Endothelial cell (in vitro differentiated cells): ENCODE results near the gene PRF1. TPM values are rescaled to one million over a fixed set of nuclear protein-coding genes. Genes with fewer than 3 reads are reported as not detected.
"Not testable (repeated sequence)": the region's sequence is repeated elsewhere in the genome, so short reads cannot be mapped to it uniquely, and the experiment has no call there.

Experiments used
- DNase-seq: peaks from one replicate; pipeline ENCODE4 v3.0.0; 2021; ENCODE audit warnings: low spot score
- H3K27ac Mint-ChIP-seq: one replicate; pipeline ENCODE4 v1.8.0; 2021; ENCODE audit warnings: mixed read lengths, inconsistent platforms; ENCODE audit not compliant: unreplicated experiment
- H3K27me3 Mint-ChIP-seq: one replicate; pipeline ENCODE4 v1.8.0; 2021; ENCODE audit warnings: mild to moderate bottlenecking, moderate library complexity, mixed read lengths, inconsistent platforms; ENCODE audit not compliant: unreplicated experiment
- H3K36me3 Mint-ChIP-seq: one replicate; pipeline ENCODE4 v1.8.0; 2021; ENCODE audit warnings: mild to moderate bottlenecking, low read depth, mixed read lengths, inconsistent platforms; ENCODE audit not compliant: unreplicated experiment
- H3K4me1 Mint-ChIP-seq: one replicate; pipeline ENCODE4 v1.8.0; 2021; ENCODE audit warnings: mild to moderate bottlenecking, mixed read lengths, inconsistent platforms; ENCODE audit not compliant: unreplicated experiment
- H3K4me3 Mint-ChIP-seq: one replicate; pipeline ENCODE4 v1.8.0; 2021; ENCODE audit warnings: mild to moderate bottlenecking, mixed read lengths, inconsistent platforms; ENCODE audit not compliant: unreplicated experiment
- H3K9me3 Mint-ChIP-seq: one replicate; pipeline ENCODE4 v1.8.0; 2021; ENCODE audit warnings: mixed read lengths, inconsistent platforms; ENCODE audit not compliant: unreplicated experiment
- CTCF ChIP-seq: fragments of 200-600 bp; sonication (generic); IDR thresholded peaks from one replicate; pipeline ENCODE4 v1.5.0; 2021; ENCODE audit warnings: antibody characterized with exemption; ENCODE audit not compliant: unreplicated experiment
- total RNA-seq: library from RNA; stranded (reverse); fragmentation: NEBNext Ultra II Directional; extraction: Animal tissue kit (Norgen Biotek cat#: 25700); gene quantifications from one replicate; pipeline ENCODE4 v1.2.1, GENCODE V29; 2021; ENCODE audit not compliant: unreplicated experiment

PRF1 gene
- total RNA-seq, 1 donor from 2014 or later = not detected

GRCh38 chr10:70648427-70648826 lies 45.9 kb upstream of the PRF1 start:
- Mint-ChIP-seq H3K36me3 (peaks cover 25% of the 10 kb centered on the region), H3K9me3 (peaks cover 4% of the 10 kb centered on the region), H3K27ac (no peak overlapping the region), H3K4me3 (no peak overlapping the region), H3K27me3 (peaks cover 2% of the 10 kb centered on the region), H3K4me1 (no peaks in the 10 kb centered on the region)
- no peak for DNase-seq
- TF ChIP-seq CTCF = no peak

GRCh38 chr10:70647086-70647485 lies 44.5 kb upstream of the PRF1 start:
- Mint-ChIP-seq H3K27ac (no peak overlapping the region), H3K4me1 (no peaks in the 10 kb centered on the region), H3K36me3 (peaks cover 19% of the 10 kb centered on the region), H3K9me3 (peaks cover 4% of the 10 kb centered on the region), H3K4me3 (no peak overlapping the region), H3K27me3 (peaks cover 3% of the 10 kb centered on the region)
- no peak for DNase-seq
- no peak for TF ChIP-seq CTCF

- not testable (repeated sequence) for H3K4me3 Mint-ChIP-seq, H3K4me1 Mint-ChIP-seq, DNase-seq, H3K27me3 Mint-ChIP-seq, H3K36me3 Mint-ChIP-seq, H3K9me3 Mint-ChIP-seq, H3K27ac Mint-ChIP-seq
Observed at GRCh38 chr10:70644959-70645358, 42.4 kb upstream of the PRF1 start.

- H3K27me3 Mint-ChIP-seq, H3K27ac Mint-ChIP-seq, H3K9me3 Mint-ChIP-seq, H3K4me3 Mint-ChIP-seq, H3K36me3 Mint-ChIP-seq, H3K4me1 Mint-ChIP-seq, DNase-seq: not testable (repeated sequence)
Observed at GRCh38 chr10:70643272-70643671, 40.7 kb upstream of the PRF1 start.

- H3K36me3 Mint-ChIP-seq, H3K4me3 Mint-ChIP-seq, H3K4me1 Mint-ChIP-seq, H3K27me3 Mint-ChIP-seq, DNase-seq, H3K9me3 Mint-ChIP-seq, H3K27ac Mint-ChIP-seq: not testable (repeated sequence)
Observed at GRCh38 chr10:70639640-70640383, 37.3 kb upstream of the PRF1 start.

GRCh38 chr10:70634515-70634914 lies 32.0 kb upstream of the PRF1 start:
- H3K27me3 Mint-ChIP-seq, H3K4me1 Mint-ChIP-seq, H3K4me3 Mint-ChIP-seq, DNase-seq, H3K36me3 Mint-ChIP-seq, H3K9me3 Mint-ChIP-seq, H3K27ac Mint-ChIP-seq: not testable (repeated sequence)

GRCh38 chr10:70634011-70634410 lies 31.5 kb upstream of the PRF1 start:
- no peak overlapping the region for H3K4me3 Mint-ChIP-seq
- H3K4me1 Mint-ChIP-seq = peaks cover 3% of the 10 kb centered on the region
- TF ChIP-seq CTCF = no peak
- H3K27ac Mint-ChIP-seq = no peak overlapping the region
- H3K9me3 Mint-ChIP-seq = peaks cover 4% of the 10 kb centered on the region
- peaks cover 7% of the 10 kb centered on the region for H3K36me3 Mint-ChIP-seq
- no peak for DNase-seq
- H3K27me3 Mint-ChIP-seq = no peaks in the 10 kb centered on the region

- not testable (repeated sequence) for H3K9me3 Mint-ChIP-seq, H3K27me3 Mint-ChIP-seq, H3K4me1 Mint-ChIP-seq, H3K27ac Mint-ChIP-seq, H3K4me3 Mint-ChIP-seq, H3K36me3 Mint-ChIP-seq, DNase-seq
Observed at GRCh38 chr10:70631735-70632134, 29.2 kb upstream of the PRF1 start.
